Measurements from ENCODE around the gene CSNK2A2. TPM values are rescaled to one million over a fixed set of nuclear protein-coding genes. Genes with fewer than 3 reads are reported as not detected.

The CSNK2A2 gene
- total RNA-seq, 1 experiment from 2014 or later = 21.7 TPM

GRCh38 chr16:58194790-58195189, 3.1 kb downstream of the CSNK2A2 start:
- Histone ChIP-seq H3K4me3 (no peak overlapping the region), H3K27me3 (replicated peaks) (no peaks in the 10 kb centered on the region), H3K4me1 (replicated peaks) (peaks cover 10% of the 10 kb centered on the region), H3K36me3 (peaks cover 65% of the 10 kb centered on the region), H3K27ac (no peak overlapping the region), H3K9me3 (replicated peaks) (no peaks in the 10 kb centered on the region)
- no peak for DNase-seq (ENCODE audit: low read depth in 1 of 2, low spot score in 2 of 2)

GRCh38 chr16:58187665-58188421, 10.1 kb downstream of the CSNK2A2 start:
- Histone ChIP-seq H3K9me3 (replicated peaks) (no peaks in the 10 kb centered on the region), H3K36me3 (peaks cover 86% of the 10 kb centered on the region), H3K27me3 (replicated peaks) (no peaks in the 10 kb centered on the region), H3K4me1 (replicated peaks) (no peaks in the 10 kb centered on the region), H3K4me3 (no peak overlapping the region), H3K27ac (no peak overlapping the region)
- no peak for DNase-seq (ENCODE audit: low read depth in 1 of 2, low spot score in 2 of 2)

- Histone ChIP-seq H3K4me1 (replicated peaks) (no peaks in the 10 kb centered on the region), H3K36me3 (peaks cover 81% of the 10 kb centered on the region), H3K27me3 (replicated peaks) (no peaks in the 10 kb centered on the region), H3K4me3 (no peak overlapping the region), H3K9me3 (replicated peaks) (no peaks in the 10 kb centered on the region), H3K27ac (no peak overlapping the region)
- no peak for DNase-seq (ENCODE audit: low read depth in 1 of 2, low spot score in 2 of 2)
These were observed 10.8 kb downstream of the CSNK2A2 start for GRCh38 chr16:58187092-58187491.

DNA sequence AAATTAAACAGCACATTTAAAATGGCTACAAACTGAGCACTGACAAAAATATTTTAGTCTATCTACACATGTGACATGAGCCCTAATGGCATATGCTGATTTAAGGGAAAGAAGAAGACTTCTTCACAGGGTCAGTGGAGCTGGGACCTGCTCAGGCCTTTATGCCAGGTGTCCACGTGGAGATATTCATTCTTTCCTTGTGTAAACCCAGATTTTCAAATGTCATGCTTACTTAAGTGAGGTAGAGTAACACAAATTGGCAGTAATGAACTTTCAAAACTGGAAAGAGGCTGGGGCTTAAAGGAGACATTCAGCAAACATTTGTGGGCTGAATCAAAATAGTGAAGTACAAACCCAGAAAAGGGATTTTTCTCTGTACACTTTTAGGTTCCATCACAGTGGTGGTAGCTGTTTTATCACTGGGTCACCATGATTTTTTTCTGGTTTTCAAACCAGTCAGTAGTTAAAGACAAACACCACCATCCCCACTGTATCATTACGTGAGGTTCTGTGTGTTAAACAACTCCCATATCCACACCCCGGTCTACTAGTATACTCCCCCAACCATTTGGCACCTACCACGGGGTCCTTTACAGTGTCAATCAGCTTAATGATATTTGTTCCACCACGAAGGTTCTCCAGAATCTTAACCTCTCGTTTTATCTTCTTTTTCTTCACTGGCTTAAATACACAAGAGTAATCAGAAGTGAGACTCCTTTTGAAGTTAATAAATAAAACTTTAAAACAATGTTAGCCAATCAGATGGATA, 11.5 kb downstream of the CSNK2A2 start:
- H3K36me3 ChIP-seq = peaks cover 81% of the 10 kb centered on the region
- H3K27ac ChIP-seq = no peak overlapping the region

GRCh38 chr16:58177353-58177710, 20.6 kb downstream of the CSNK2A2 start:
- Histone ChIP-seq H3K4me3 (no peak overlapping the region), H3K9me3 (replicated peaks) (no peaks in the 10 kb centered on the region), H3K27ac (no peak overlapping the region), H3K4me1 (replicated peaks) (no peaks in the 10 kb centered on the region), H3K36me3 (peaks cover 74% of the 10 kb centered on the region), H3K27me3 (replicated peaks) (no peaks in the 10 kb centered on the region)
- no peak for DNase-seq (ENCODE audit: low read depth in 1 of 2, low spot score in 2 of 2)

More for the DNA sequence above, 11.5 kb downstream of the CSNK2A2 start:
- no peak overlapping the region for H3K4me3 ChIP-seq
- no peaks in the 10 kb centered on the region for H3K27me3 ChIP-seq (replicated peaks)
- no peaks in the 10 kb centered on the region for H3K9me3 ChIP-seq (replicated peaks)
- DNase-seq (ENCODE audit: low read depth in 1 of 2, low spot score in 2 of 2) = no peak
- H3K4me1 ChIP-seq (replicated peaks) = no peaks in the 10 kb centered on the region

DNA sequence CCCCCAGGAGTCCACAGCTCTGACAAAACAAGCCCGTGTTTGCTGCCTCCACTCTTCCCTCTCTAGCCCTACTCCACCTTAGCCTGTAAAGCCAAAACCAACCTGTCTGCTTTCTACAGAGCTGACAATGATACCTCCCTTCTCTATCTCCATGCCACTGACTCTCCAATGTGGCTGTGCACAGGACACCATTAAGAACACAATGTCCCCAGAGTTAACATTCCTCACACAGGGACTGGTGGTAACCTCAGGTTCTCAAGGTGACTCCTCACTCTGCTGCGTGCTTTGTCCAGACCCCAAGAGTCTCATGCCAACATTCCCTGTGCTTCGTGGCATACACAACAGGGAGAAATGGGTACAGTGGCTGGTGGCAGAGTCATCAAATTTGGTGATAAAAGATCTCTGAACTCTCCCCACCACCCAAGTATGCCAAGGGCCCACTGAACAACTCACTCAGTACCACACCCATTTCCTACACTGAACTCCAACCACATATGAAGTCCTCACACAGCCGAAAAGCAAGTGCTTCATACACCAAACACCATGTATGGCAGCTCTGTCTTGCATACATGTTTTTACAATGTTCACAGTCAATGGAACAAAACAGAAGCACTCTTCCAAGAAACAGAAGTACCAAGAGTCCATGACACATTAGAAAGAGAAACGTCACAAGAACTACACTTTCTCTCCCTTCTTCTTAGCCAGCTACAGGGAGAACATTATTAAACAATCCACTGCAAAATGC, 21.1 kb downstream of the CSNK2A2 start:
- peaks cover 75% of the 10 kb centered on the region for H3K36me3 ChIP-seq
- H3K27me3 ChIP-seq (replicated peaks) = no peaks in the 10 kb centered on the region
- H3K9me3 ChIP-seq (replicated peaks) = no peaks in the 10 kb centered on the region
- no peak overlapping the region for H3K27ac ChIP-seq
- DNase-seq (ENCODE audit: low read depth in 1 of 2, low spot score in 2 of 2) = no peak
- H3K4me3 ChIP-seq = no peak overlapping the region
- no peaks in the 10 kb centered on the region for H3K4me1 ChIP-seq (replicated peaks)

DNA sequence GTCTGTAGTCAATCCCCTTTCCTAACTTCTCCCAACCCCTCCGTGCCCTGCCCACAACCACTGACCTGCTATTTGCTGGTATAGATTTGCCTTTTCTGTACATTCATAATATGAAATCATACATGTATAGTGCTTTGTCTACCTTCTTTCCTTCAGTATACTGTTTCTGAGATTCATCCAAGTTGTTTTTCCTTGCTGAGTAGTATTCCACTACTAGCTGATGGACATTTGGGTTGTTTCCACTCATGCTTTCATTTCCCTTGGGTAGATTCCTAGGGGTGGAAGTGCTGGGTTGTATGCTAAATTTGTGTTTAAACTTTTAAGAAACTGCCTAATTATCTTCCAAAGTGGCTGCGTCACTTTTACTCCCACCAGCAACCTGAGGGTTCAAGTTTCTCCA, 27.7 kb downstream of the CSNK2A2 start:
- H3K4me1 ChIP-seq (replicated peaks) = no peaks in the 10 kb centered on the region
- H3K36me3 ChIP-seq = peaks cover 83% of the 10 kb centered on the region
- H3K9me3 ChIP-seq (replicated peaks) = no peaks in the 10 kb centered on the region
- H3K27ac ChIP-seq = no peak overlapping the region
- no peak overlapping the region for H3K4me3 ChIP-seq
- H3K27me3 ChIP-seq (replicated peaks) = no peaks in the 10 kb centered on the region
- DNase-seq (ENCODE audit: low read depth in 1 of 2, low spot score in 2 of 2) = no peak

DNA sequence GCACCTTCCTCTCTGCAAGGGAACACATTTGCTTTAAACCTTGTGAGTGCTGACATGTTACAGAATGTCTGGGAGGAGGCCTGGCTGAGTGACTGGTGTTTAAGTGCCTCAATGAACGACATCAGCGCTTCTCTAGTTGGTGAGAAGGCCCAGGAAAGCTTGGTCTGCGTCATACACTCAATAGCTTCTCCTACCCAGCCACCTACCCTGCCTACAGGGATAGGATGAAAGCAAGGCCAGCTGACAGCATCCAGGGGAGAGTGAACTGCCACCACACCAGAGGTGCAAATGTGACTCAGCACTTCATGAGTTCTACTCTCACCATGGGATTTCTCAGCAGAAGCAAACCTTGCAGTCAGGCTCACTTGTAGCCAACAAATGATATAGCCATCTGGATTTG, 37.1 kb downstream of the CSNK2A2 start:
- H3K27ac ChIP-seq = no peak overlapping the region
- H3K36me3 ChIP-seq = peaks cover 56% of the 10 kb centered on the region
- H3K4me1 ChIP-seq (replicated peaks) = no peaks in the 10 kb centered on the region
- H3K27me3 ChIP-seq (replicated peaks) = no peaks in the 10 kb centered on the region
- no peak for DNase-seq (ENCODE audit: low read depth in 1 of 2, low spot score in 2 of 2)
- H3K9me3 ChIP-seq (replicated peaks) = no peaks in the 10 kb centered on the region
- H3K4me3 ChIP-seq = no peak overlapping the region

DNA sequence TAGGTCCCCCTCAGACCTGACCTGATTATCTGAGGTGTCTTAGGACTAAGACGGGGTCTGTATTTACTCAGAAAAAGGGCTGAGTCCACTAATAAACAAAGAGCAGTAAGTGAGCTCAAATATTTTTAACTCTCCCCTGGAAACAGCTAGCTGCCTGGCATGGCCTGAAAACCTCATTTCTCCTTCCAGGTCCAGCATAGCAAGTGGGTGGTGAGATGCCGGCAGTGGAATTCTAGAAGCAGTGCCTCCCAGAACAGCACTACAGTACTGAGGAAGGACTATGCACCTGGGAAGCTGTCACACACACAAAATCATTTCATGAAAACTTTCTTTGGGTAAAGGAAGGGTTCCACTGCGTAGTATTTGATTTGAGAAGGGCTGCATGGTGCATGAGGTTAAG, 39.2 kb downstream of the CSNK2A2 start:
- Histone ChIP-seq H3K4me3 (no peak overlapping the region), H3K36me3 (peaks cover 35% of the 10 kb centered on the region), H3K27me3 (replicated peaks) (no peaks in the 10 kb centered on the region), H3K4me1 (replicated peaks) (no peaks in the 10 kb centered on the region), H3K9me3 (replicated peaks) (no peaks in the 10 kb centered on the region), H3K27ac (no peak overlapping the region)
- no peak for DNase-seq (ENCODE audit: low read depth in 1 of 2, low spot score in 2 of 2)

DNA sequence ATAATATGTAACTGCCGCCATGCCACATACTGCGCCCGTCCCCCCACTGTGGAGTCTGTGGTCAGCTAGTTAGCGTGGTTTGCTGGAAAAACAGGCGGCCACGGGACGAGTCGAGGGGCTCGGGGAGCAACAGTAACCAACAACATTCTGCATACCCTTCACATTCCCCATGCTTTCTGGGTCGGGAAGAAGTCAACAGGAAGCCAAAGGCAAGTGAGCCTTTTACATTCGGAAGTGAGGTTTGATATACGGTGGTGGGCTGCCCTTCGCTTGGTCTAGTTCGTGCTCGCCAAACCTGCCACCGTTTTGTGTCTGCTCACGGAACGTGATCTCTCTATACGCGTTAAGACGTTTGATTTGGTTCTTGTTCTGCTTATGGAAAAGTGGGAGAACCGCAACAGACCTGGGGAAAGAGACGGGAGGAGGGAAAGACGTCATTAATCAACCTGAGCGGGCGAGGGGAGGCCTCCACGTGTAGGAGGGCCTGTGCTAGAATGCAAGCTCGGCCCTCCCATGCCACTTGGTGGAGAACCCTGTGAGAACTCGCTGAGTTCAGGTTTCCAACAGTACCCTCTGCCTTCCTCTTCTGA, 39.9 kb downstream of the CSNK2A2 start:
- H3K27ac ChIP-seq = no peak overlapping the region
- no peaks in the 10 kb centered on the region for H3K9me3 ChIP-seq (replicated peaks)
- no peak overlapping the region for H3K4me3 ChIP-seq
- peaks cover 29% of the 10 kb centered on the region for H3K36me3 ChIP-seq
- H3K4me1 ChIP-seq (replicated peaks) = no peaks in the 10 kb centered on the region
- no peaks in the 10 kb centered on the region for H3K27me3 ChIP-seq (replicated peaks)
- no peak for DNase-seq (ENCODE audit: low read depth in 1 of 2, low spot score in 2 of 2)

DNA sequence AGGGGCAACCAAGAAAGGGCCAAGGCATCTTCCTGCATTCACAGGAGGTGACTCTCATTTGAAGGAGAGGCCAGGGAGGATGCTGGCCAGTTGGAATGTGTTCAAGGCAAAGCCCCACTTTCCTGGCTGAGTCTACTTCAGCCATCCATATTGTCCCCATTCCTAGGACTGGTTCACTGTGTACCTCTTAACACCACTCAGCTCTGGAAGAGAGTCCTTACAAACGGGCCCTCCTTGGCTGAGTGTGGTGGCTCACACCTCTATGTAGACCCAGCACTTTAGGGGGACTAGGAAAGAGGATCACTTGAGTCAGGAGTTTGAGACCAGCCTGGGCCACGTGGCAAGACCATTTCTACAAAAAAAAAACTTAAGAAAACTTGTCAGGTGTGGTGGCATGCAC, 40.7 kb downstream of the CSNK2A2 start:
- H3K4me3 ChIP-seq = no peak overlapping the region
- no peaks in the 10 kb centered on the region for H3K4me1 ChIP-seq (replicated peaks)
- no peak overlapping the region for H3K27ac ChIP-seq
- no peaks in the 10 kb centered on the region for H3K27me3 ChIP-seq (replicated peaks)
- peaks cover 28% of the 10 kb centered on the region for H3K36me3 ChIP-seq
- H3K9me3 ChIP-seq (replicated peaks) = no peaks in the 10 kb centered on the region
- no peak for DNase-seq (ENCODE audit: low read depth in 1 of 2, low spot score in 2 of 2)

DNA sequence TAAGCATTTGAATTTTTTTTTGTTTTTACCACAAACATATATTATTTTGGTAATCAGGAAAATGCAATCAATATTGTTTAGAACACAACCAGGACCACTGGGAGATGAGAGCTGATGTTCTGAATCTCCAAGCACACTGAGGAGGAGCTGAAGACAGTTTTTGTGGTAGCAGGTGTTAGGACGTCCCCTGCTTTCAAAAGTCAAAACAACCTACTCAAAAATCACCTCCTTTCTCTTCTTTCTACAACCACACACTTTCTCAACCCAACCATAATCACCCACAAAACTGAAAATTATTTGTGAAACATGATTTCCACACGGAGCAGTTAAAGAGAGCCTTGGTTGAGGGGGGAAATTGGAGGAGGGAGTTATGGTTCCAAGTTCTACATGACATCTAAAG, 42.1 kb downstream of the CSNK2A2 start:
- Histone ChIP-seq H3K27me3 (replicated peaks) (no peaks in the 10 kb centered on the region), H3K36me3 (peaks cover 14% of the 10 kb centered on the region), H3K27ac (no peak overlapping the region), H3K9me3 (replicated peaks) (no peaks in the 10 kb centered on the region), H3K4me1 (replicated peaks) (no peaks in the 10 kb centered on the region), H3K4me3 (no peak overlapping the region)
- DNase-seq (ENCODE audit: low read depth in 1 of 2, low spot score in 2 of 2) = peak in 1 of 2 experiments; percentile 1

- Histone ChIP-seq H3K4me1 (replicated peaks) (no peaks in the 10 kb centered on the region), H3K27me3 (replicated peaks) (no peaks in the 10 kb centered on the region), H3K9me3 (replicated peaks) (no peaks in the 10 kb centered on the region), H3K27ac (no peak overlapping the region), H3K36me3 (peaks cover under 1% of the 10 kb centered on the region; the same call in 1 of the 2 replicates), H3K4me3 (no peak overlapping the region)
- no peak for DNase-seq (ENCODE audit: low read depth in 1 of 2, low spot score in 2 of 2)
These were observed 43.6 kb downstream of the CSNK2A2 start for GRCh38 chr16:58154345-58154744.

Data from SJSA1 (cell line).